RWPE1 (cell line): ENCODE data around the gene YES1.
"Not testable (repeated sequence)": the region's sequence is repeated elsewhere in the genome, so short reads cannot be mapped to it uniquely, and the experiment has no call there.

ENCODE experiments used
- CTCF ChIA-PET: fragments of 350-600 bp; sonication (Branson Sonifier 250); formaldehyde crosslinking; extraction: SDS; loops from one replicate; lab custom pipeline; 2021; lab: Yijun Ruan, JAX
- POLR2A ChIA-PET: fragments of 400-600 bp; formaldehyde crosslinking; extraction: SDS; loops from one replicate; lab custom pipeline; 2020; ENCODE audit warnings: antibody characterized with exemption; ENCODE audit not compliant: low non-redundant PET; lab: Yijun Ruan, JAX
- DNase-seq: peaks from one replicate; pipeline ENCODE4 v3.0.0; 2012; ENCODE audit warnings: low spot score
- H3K27ac ChIP-seq: fragments of 450-650 bp; 2 replicates; pipeline ENCODE4 v1.5.1; 2017
- TF ChIP-seq, protein P1 (sequence below): fragments of 450-650 bp; conservative IDR thresholded peaks from 2 replicates; pipeline ENCODE4 v1.5.1; 2017; ENCODE audit warnings: low read depth, mild to moderate bottlenecking

Gene YES1

DNA sequence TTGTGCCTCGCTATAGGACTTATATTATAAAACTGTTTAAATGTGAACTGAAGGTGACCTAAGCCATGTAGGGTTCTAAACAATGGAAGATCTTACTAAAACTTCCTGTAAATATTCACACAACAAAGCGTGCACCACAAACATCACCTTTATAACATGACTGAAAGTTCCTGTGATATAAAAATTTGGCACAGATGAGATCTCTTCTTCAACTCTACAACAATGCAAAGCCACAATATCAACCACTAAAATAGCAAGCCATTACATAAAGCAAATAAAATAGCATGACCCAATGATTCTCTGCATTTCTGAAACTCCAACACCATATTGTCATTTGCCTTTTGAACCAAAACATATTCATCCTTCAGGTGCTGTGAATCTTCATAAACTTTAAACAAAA, 3.5 kb downstream of the YES1 start:
- POLR2A ChIA-PET, result no interaction called here

DNA sequence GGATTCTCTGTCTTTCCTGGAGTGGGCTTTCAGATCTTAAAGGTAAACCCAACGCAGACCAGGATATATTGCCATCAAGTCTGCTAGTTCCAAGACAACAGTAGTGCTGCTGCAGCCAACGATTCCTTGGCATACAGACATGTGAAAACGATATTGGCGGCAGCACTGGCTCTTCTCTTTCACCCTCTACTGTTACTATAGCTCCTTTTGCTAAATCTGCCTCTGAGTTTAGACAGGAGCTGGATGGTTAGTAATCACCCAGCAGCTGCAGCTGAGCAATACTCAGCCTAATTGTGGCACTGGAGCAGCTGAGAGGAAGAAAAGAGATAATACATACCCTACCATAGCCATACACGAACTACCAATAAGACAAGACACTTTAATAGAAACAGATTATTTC, 4.0 kb downstream of the YES1 start:
- no peak overlapping the region for H3K27ac ChIP-seq
- POLR2A ChIA-PET, result no interaction called here
- CTCF ChIA-PET, result interaction anchor here (1.0 kb wide), 1 partner anchor 9 kb away, joined by 7 read pairs; no protein-coding TSS in a partner anchor
- no peak for DNase-seq
- TF ChIP-seq, protein P1, sequence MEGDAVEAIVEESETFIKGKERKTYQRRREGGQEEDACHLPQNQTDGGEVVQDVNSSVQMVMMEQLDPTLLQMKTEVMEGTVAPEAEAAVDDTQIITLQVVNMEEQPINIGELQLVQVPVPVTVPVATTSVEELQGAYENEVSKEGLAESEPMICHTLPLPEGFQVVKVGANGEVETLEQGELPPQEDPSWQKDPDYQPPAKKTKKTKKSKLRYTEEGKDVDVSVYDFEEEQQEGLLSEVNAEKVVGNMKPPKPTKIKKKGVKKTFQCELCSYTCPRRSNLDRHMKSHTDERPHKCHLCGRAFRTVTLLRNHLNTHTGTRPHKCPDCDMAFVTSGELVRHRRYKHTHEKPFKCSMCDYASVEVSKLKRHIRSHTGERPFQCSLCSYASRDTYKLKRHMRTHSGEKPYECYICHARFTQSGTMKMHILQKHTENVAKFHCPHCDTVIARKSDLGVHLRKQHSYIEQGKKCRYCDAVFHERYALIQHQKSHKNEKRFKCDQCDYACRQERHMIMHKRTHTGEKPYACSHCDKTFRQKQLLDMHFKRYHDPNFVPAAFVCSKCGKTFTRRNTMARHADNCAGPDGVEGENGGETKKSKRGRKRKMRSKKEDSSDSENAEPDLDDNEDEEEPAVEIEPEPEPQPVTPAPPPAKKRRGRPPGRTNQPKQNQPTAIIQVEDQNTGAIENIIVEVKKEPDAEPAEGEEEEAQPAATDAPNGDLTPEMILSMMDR, result no peak

More for the DNA sequence above, 3.5 kb downstream of the YES1 start:
- no peak for DNase-seq
- CTCF ChIA-PET, result interaction anchor here (1.0 kb wide), 1 partner anchor 9 kb away, joined by 7 read pairs; no protein-coding TSS in a partner anchor
- H3K27ac ChIP-seq, result no peak overlapping the region
- TF ChIP-seq, protein P1, result no peak

DNA sequence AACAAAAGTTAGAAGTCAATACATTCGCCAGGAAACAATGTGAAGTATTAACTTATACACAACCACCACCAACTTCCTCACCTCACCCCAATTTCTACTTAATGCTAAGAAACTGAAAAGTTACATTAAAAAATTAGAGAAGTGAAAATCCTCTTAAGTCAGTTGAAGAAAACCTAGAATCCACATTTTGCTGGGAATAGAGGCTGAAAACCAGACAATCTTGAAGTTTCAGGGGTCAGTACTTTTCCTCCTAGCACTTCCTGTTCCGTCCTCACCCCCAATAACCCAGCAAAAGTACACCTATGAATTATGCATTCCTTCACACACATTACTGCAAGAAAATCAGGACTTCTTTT, 6.3 kb downstream of the YES1 start:
- POLR2A ChIA-PET, result no interaction called here
- TF ChIP-seq, protein P1, result no peak
- H3K27ac ChIP-seq, result no peak overlapping the region
- no peak for DNase-seq
- CTCF ChIA-PET, result no interaction called here

DNA sequence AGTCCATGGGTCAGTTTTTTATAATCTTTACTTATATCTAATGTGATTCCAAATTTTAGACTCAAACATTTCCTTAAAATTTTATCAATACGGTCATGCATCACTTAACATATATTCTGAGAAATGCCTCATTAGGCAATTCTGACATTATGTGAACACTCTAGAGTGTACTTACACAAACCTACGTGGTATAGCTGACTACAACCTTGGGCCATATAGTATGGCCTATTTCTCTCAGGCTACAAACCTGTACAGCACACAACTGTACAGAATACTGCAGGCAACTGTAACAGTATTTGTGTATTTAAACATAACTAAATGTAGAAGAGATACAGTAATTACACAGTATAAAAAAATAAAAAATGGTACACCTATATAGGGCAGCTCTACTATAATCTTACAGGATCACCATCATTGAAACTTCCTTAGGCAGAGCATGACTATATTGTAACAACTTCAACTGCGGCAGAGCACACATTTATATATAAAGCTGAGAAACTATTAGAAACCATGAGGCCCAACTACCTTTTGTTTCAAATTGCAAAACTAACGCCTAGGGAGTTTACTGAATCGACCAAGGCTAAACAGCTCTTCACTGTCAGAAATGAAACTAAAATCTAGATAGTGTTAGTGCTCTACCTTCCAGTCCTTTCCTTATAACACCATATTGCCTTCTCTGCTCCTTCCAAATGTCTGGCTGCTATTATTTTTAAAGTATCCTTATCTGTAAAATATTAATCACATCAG, 6.9 kb downstream of the YES1 start:
- ChIA-PET CTCF (no interaction called here), POLR2A (no interaction called here)
- no peak for DNase-seq
- H3K27ac ChIP-seq, result no peak overlapping the region
- TF ChIP-seq, protein P1, result no peak

DNA sequence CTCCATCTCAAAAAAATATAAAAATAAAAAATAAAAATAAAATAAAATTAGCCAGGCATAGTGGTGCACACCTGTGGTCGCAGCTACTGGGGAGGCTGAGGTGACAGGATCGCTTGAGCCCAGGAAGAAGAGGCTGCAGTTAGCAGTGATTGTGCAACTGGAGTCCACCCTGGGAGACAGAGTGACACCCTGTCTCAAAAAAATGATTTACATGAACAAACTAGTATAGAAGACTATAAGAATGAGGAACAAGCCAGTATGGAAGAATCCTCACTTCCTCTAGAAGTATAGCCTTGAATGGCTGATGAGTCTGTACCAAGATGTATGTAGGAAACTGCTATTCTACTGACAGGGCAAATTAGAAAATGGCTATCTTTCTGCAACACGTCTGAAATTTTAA, 10.9 kb downstream of the YES1 start:
- POLR2A ChIA-PET, result no interaction called here
- DNase-seq, result no peak

DNA sequence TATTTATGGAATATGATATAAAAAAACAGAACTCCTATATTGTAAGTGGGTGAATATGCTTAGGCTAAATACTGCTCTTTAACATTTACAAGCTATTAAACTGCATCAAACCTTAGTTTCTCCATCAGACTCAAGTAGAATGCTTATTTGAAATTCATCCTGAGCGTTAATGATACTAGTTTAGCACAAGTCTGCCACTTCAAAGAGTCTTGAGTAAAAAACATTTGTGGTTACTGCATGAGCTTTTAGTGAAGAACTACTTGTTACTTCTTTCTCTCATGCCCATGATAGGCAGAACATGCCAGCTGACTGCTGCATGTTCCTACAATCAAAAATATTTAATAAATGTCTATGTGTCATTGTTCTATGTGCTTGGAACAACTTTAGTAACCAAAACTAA, 12.1 kb downstream of the YES1 start:
- POLR2A ChIA-PET, result no interaction called here
- CTCF ChIA-PET, result no interaction called here
- DNase-seq, result no peak
- H3K27ac ChIP-seq, result no peak overlapping the region
- TF ChIP-seq, protein P1, result no peak

More for the DNA sequence above, 10.9 kb downstream of the YES1 start:
- CTCF ChIA-PET, result no interaction called here
- TF ChIP-seq, protein P1, result no peak
- no peak overlapping the region for H3K27ac ChIP-seq

DNA sequence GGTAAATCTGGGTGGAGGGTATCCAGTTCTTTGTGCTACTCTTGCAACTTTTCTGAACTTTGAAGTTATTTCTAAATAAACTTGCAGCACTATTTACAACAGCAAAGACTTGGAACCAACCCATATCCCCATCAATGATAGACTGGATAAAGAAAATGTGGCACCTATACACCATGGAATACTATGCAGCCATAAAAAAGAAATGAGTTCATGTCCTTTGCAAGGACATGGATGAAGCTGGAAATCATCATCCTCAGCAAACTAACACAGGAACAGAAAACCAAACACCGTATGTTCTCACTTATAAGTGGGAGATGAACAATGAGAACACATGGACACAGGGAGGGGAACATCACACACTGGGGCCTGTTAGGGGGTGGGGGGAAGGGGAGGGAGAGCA, 16.7 kb downstream of the YES1 start:
- DNase-seq, POLR2A ChIA-PET, CTCF ChIA-PET, H3K27ac ChIP-seq: not testable (repeated sequence)
